HEK293T (cell line): ENCODE measurements around the gene UBALD2.
"Not testable (repeated sequence)": the region's sequence is repeated elsewhere in the genome, so short reads cannot be mapped to it uniquely, and the experiment has no call there.

Experiments used
- CTCF ChIA-PET: fragments of 350-600 bp; formaldehyde crosslinking; extraction: SDS; loops from one replicate; lab custom pipeline; 2021; ENCODE audit warnings: antibody characterized with exemption, inconsistent platforms; lab: Yijun Ruan, JAX
- POLR2A ChIA-PET: fragments of 350-600 bp; formaldehyde crosslinking; extraction: SDS; loops from one replicate; lab custom pipeline; 2020; ENCODE audit warnings: antibody characterized with exemption, inconsistent platforms; lab: Yijun Ruan, JAX
- DNase-seq: peaks from one replicate; pipeline ENCODE4 v3.0.0; 2012; ENCODE audit warnings: mixed read lengths; ENCODE audit errors: extremely low spot score
- ARNT ChIP-seq: fragments of 450-650 bp; IDR thresholded peaks from 2 replicates; pipeline ENCODE4 v1.6.1; 2017; ENCODE audit warnings: mild to moderate bottlenecking
- BHLHE40 ChIP-seq: fragments of 450-650 bp; IDR thresholded peaks from 2 replicates; pipeline ENCODE4 v1.6.1; 2016; ENCODE audit warnings: mild to moderate bottlenecking, moderate library complexity, borderline replicate concordance
- CTBP1 ChIP-seq: fragments of 450-650 bp; IDR thresholded peaks from 2 replicates; pipeline ENCODE4 v1.6.1; 2016; ENCODE audit warnings: borderline replicate concordance
- ELF4 ChIP-seq: fragments of 450-650 bp; IDR thresholded peaks from 2 replicates; pipeline ENCODE4 v1.6.1; 2017; ENCODE audit warnings: antibody characterized with exemption
- FOXA1 ChIP-seq: fragments of 450-650 bp; IDR thresholded peaks from 2 replicates; pipeline ENCODE4 v1.6.1; 2016; ENCODE audit warnings: mild to moderate bottlenecking
- FOXK2 ChIP-seq: fragments of 450-650 bp; IDR thresholded peaks from 2 replicates; pipeline ENCODE4 v1.6.1; 2016; ENCODE audit warnings: mild to moderate bottlenecking
- FOXM1 ChIP-seq: fragments of 450-650 bp; IDR thresholded peaks from 2 replicates; pipeline ENCODE4 v1.6.1; 2017; ENCODE audit warnings: mild to moderate bottlenecking, borderline replicate concordance
- HDGF ChIP-seq: fragments of 450-650 bp; IDR thresholded peaks from 2 replicates; pipeline ENCODE4 v1.6.1; 2017; ENCODE audit warnings: antibody characterized with exemption, borderline replicate concordance
- L3MBTL2 ChIP-seq: fragments of 450-650 bp; conservative IDR thresholded peaks from 2 replicates; pipeline ENCODE4 v1.6.1; 2016; ENCODE audit warnings: mild to moderate bottlenecking
- LEF1 ChIP-seq: fragments of 450-650 bp; IDR thresholded peaks from 2 replicates; pipeline ENCODE4 v1.6.1; 2017; ENCODE audit warnings: mild to moderate bottlenecking, borderline replicate concordance
- NFRKB ChIP-seq: fragments of 450-650 bp; IDR thresholded peaks from 2 replicates; pipeline ENCODE4 v1.6.1; 2016; ENCODE audit warnings: mild to moderate bottlenecking, moderate library complexity
- SP1 ChIP-seq: fragments of 450-650 bp; IDR thresholded peaks from 2 replicates; pipeline ENCODE4 v1.6.1; 2017
- SUZ12 ChIP-seq: fragments of 450-650 bp; IDR thresholded peaks from 2 replicates; pipeline ENCODE4 v1.6.1; 2016; ENCODE audit warnings: mild to moderate bottlenecking
- TARDBP ChIP-seq: fragments of 450-650 bp; IDR thresholded peaks from 2 replicates; pipeline ENCODE4 v1.6.1; 2016
- ZNF384 ChIP-seq: fragments of 450-650 bp; IDR thresholded peaks from 2 replicates; pipeline ENCODE4 v1.6.1; 2016
- TF ChIP-seq, protein P1 (sequence below): fragments of 450-650 bp; IDR thresholded peaks from 2 replicates; pipeline ENCODE4 v1.6.1; 2016

UBALD2 gene

DNA sequence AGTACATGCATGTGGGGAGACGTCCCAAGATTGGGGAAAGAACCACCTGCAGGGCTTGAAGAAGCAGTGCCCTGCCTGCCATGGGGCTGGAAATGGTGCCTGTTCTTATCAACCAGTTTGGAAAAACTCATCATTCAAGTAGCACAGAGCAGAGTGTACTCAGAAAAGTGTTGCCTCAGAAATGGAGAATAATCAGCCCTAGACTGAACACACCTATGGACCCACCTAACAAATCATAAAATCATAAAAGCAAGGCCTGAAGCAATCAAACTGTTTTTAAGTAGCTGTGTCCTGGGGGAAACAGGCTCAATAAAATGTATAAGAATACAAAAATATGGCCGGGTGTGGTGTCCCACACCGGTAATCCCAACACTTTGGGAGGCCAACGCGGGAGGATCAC lies 31.7 kb downstream of the UBALD2 start:
- POLR2A ChIA-PET, result no interaction called here
- CTCF ChIA-PET, result no interaction called here
- no peak for TF ChIP-seq NFRKB
- TF ChIP-seq FOXA1, result no peak
- TF ChIP-seq LEF1, result no peak
- TF ChIP-seq ZNF384, result no peak
- TF ChIP-seq FOXK2, result no peak
- no peak for TF ChIP-seq ARNT
- TF ChIP-seq BHLHE40, result no peak
- no peak for TF ChIP-seq CTBP1
- TF ChIP-seq FOXM1, result no peak
- TF ChIP-seq, protein P1, sequence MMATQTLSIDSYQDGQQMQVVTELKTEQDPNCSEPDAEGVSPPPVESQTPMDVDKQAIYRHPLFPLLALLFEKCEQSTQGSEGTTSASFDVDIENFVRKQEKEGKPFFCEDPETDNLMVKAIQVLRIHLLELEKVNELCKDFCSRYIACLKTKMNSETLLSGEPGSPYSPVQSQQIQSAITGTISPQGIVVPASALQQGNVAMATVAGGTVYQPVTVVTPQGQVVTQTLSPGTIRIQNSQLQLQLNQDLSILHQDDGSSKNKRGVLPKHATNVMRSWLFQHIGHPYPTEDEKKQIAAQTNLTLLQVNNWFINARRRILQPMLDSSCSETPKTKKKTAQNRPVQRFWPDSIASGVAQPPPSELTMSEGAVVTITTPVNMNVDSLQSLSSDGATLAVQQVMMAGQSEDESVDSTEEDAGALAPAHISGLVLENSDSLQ, result no peak
- no peak for TF ChIP-seq L3MBTL2
- no peak for DNase-seq

DNA sequence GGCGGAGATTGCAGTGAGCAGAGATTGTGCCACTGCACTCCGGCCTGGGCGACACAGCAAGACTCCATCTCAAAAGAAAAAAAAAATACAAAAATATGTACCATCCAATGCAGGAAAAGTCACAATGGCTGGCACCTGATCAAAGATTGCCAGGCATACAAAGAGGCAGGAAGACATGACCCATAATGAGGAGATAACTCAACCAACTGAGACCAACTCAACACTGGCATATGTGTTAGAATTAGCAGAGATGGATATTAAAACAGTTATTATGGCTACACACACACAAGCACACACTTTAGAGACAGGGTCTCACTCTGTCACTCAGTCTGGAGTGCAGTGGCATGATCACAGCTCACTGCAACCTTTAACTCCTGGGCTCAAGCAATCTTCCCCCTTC lies 32.3 kb downstream of the UBALD2 start:
- no peak for TF ChIP-seq TARDBP
- TF ChIP-seq NFRKB, result no peak
- no peak for TF ChIP-seq HDGF
- no peak for TF ChIP-seq SUZ12
- TF ChIP-seq, protein P1, result no peak
- no peak for TF ChIP-seq FOXA1
- DNase-seq, result no peak
- ChIA-PET CTCF (interaction anchor here (2.4 kb wide), 1 partner anchor 18 kb away, joined by 5 read pairs; no protein-coding TSS in a partner anchor), POLR2A (no interaction called here)

DNA sequence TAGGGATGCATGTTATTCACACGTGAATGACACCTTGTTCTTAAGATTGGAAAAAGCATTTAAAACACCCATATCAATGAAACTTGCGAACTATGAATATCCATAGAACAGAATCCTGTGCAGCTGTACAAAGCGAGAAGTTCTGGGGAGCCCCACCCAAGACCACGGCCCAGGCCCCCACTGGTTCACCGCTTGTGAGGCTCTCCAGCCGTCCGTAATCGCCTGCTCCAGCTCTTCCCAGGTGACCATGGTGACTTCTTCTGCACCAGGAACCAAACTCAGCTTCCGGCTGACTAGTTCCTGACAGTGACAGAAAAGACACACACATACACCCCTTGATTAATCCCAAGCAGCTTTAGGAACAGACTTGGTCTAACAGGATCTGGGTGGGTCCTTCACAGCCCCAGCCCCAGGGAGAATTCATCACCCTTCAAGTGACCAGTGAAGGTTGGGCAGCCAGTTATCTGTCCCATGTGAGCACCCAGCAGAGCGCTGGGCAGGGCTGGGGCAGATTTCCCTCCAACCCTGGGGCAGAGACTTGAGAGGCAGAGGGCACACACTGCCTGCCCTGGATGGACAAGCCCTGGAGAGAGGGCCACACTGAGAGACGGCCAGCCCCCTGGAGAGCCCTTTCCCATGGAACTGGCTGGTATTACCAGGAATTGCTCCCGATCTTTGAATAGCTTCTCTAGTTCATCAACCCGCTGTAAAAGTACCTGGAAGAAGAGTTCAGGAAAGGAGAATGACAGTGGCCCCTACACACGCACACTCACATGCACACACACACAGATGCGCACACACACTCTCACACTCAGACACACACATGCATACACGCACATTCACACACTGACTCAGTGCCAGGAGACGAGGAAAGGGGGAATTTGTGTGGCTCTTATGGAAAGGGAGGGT lies 39.3 kb downstream of the UBALD2 start:
- ChIA-PET POLR2A (interaction anchor here (1.4 to 1.6 kb wide), 3 partner anchors 40 to 93 kb away, joined by 3 to 6 read pairs (median 4); partner anchors contain the start of gene PRPSAP1), CTCF (interaction anchor here (0.6 to 4.6 kb wide), 5 partner anchors 23 to 178 kb away, joined by 3 to 42 read pairs (median 6); no protein-coding TSS in a partner anchor)
- TF ChIP-seq FOXM1, result no peak
- TF ChIP-seq ARNT, result no peak
- TF ChIP-seq LEF1, result no peak
- no peak for TF ChIP-seq SP1
- TF ChIP-seq BHLHE40, result no peak
- TF ChIP-seq HDGF, result no peak
- no peak for TF ChIP-seq NFRKB
- TF ChIP-seq, protein P1, result no peak
- TF ChIP-seq FOXA1, result no peak
- no peak for TF ChIP-seq CTBP1
- no peak for TF ChIP-seq TARDBP
- no peak for DNase-seq

DNA sequence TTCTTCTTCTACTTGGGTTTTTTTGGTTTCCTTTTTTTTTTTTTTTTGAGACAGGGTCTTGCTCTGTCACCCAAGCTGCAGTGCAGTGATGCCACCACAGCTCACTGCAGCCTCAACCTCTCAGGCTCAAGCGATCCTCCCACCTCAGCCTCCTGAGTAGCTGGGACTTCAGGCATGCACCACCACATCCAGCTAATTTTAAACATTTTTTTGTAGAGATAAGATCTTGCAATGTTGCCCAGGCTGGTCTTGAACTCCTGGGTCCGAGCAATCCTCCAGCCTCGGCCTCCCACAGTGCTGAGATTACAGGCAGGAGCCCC lies 39.9 kb downstream of the UBALD2 start:
- not testable (repeated sequence) for DNase-seq
- CTCF ChIA-PET, result interaction anchor here (1.0 to 4.6 kb wide), 3 partner anchors 25 to 93 kb away, joined by 6 to 42 read pairs (median 13); no protein-coding TSS in a partner anchor
- POLR2A ChIA-PET, result interaction anchor here (1.4 kb wide), 1 partner anchor 40 kb away, joined by 3 read pairs; no protein-coding TSS in a partner anchor

DNA sequence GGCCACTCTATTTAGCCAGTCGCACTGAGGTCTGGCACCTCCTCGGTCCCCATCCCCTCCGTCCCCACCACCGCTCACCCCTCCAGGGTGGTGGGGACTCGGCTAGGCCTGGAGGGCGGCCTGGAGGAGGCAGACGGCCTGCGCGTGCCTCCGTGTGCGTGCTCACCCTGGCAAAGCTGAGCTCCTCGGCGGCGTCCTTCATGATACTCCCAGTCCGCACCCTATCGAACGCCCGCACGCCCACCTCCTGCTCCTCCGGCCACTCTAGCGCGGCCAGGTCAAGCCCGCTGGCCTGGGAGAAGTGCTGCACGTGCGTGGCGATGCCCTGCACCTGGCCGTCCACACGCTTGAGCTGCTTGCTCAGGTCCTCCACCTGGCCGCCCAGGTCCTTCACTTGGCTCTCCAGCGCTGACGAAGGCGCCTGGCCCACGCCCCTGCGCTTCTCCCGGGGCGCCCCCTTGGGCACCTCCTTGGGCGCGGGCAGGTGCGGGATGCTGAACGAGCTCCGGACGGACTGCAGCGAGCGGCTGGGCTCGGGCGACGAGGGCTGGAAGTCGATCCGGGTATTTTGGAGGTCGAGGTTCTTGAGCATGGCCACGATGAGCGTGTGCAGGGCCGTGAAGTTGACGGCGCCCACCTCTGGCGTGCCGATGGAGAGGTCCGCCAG lies 42.3 kb downstream of the UBALD2 start:
- no peak for DNase-seq
- no peak for TF ChIP-seq BHLHE40
- no peak for TF ChIP-seq ARNT
- no peak for TF ChIP-seq ZNF384
- TF ChIP-seq NFRKB, result no peak
- no peak for TF ChIP-seq CTBP1
- no peak for TF ChIP-seq L3MBTL2
- no peak for TF ChIP-seq FOXA1
- no peak for TF ChIP-seq TARDBP
- no peak for TF ChIP-seq HDGF
- no peak for TF ChIP-seq SUZ12
- TF ChIP-seq FOXM1, result no peak
- TF ChIP-seq, protein P1, result no peak
- TF ChIP-seq ELF4, result no peak
- no peak for TF ChIP-seq LEF1
- no peak for TF ChIP-seq SP1
- no peak for TF ChIP-seq FOXK2
- ChIA-PET CTCF (no interaction called here), POLR2A (no interaction called here)
